Activated T-cell treated with anti-CD3 and anti-CD28 coated beads for 24 hours (primary cell): ENCODE data around the gene C19orf25.
"Not testable (repeated sequence)": the region's sequence is repeated elsewhere in the genome, so short reads cannot be mapped to it uniquely, and the experiment has no call there.

Source experiments
- DNase-seq: peaks from one replicate; pipeline ENCODE4 v3.0.0-alpha.2; 2020; ENCODE audit warnings: low read depth

C19orf25 gene

GRCh38 chr19:1449467-1450442 lies 29.3 kb downstream of the C19orf25 start, which contains the start of gene APC2:
TSS of gene APC2 (plus strand) at chr19:1450121. CDS start at chr19:1453002, 2,881 bp downstream.
- no peak for DNase-seq

GRCh38 chr19:1447944-1448343 lies 31.1 kb downstream of the C19orf25 start:
- DNase-seq: no peak

GRCh38 chr19:1447504-1447903 lies 31.5 kb downstream of the C19orf25 start:
- DNase-seq: no peak

GRCh38 chr19:1446713-1447481 lies 32.1 kb downstream of the C19orf25 start:
- no peak for DNase-seq

GRCh38 chr19:1445932-1446712 lies 32.9 kb downstream of the C19orf25 start:
- DNase-seq: no peak

GRCh38 chr19:1445185-1445931 lies 33.7 kb downstream of the C19orf25 start:
- DNase-seq: peak; percentile 72

GRCh38 chr19:1441677-1442438 lies 37.2 kb downstream of the C19orf25 start:
- DNase-seq: no peak

- no peak for DNase-seq
Observed at GRCh38 chr19:1441022-1441426, 38.0 kb downstream of the C19orf25 start.

GRCh38 chr19:1440418-1440801 lies 38.6 kb downstream of the C19orf25 start:
- DNase-seq: no peak

- not testable (repeated sequence) for DNase-seq
Observed at GRCh38 chr19:1439525-1440417, 39.2 kb downstream of the C19orf25 start.

- no peak for DNase-seq
Observed at GRCh38 chr19:1438933-1439354, 40.1 kb downstream of the C19orf25 start.

GRCh38 chr19:1438035-1438932 lies 40.7 kb downstream of the C19orf25 start, which contains the start of gene RPS15:
TSS of gene RPS15 (plus strand) at chr19:1438396. CDS start at chr19:1438426, 30 bp downstream.
- peak; percentile 92 for DNase-seq

- no peak for DNase-seq
Observed at GRCh38 chr19:1437609-1438008, 41.4 kb downstream of the C19orf25 start.

- DNase-seq: no peak
Observed at GRCh38 chr19:1435378-1435989, 43.5 kb downstream of the C19orf25 start.

- no peak for DNase-seq
Observed at GRCh38 chr19:1434577-1435060, 44.4 kb downstream of the C19orf25 start.

GRCh38 chr19:1434040-1434366 lies 45.0 kb downstream of the C19orf25 start:
- DNase-seq: no peak

GRCh38 chr19:1433119-1434039 lies 45.6 kb downstream of the C19orf25 start:
- no peak for DNase-seq
